Hematopoietic multipotent progenitor cell treated with erythropoietin and hydrocortisone succinate and interleukin-3 and kit ligand, for 6 days (in vitro differentiated cells): ENCODE results near the gene CCDC188.

ENCODE experiments used
- DNase-seq: peaks from one replicate; pipeline ENCODE4 v3.0.0-alpha.2; 2015

Gene CCDC188

DNA sequence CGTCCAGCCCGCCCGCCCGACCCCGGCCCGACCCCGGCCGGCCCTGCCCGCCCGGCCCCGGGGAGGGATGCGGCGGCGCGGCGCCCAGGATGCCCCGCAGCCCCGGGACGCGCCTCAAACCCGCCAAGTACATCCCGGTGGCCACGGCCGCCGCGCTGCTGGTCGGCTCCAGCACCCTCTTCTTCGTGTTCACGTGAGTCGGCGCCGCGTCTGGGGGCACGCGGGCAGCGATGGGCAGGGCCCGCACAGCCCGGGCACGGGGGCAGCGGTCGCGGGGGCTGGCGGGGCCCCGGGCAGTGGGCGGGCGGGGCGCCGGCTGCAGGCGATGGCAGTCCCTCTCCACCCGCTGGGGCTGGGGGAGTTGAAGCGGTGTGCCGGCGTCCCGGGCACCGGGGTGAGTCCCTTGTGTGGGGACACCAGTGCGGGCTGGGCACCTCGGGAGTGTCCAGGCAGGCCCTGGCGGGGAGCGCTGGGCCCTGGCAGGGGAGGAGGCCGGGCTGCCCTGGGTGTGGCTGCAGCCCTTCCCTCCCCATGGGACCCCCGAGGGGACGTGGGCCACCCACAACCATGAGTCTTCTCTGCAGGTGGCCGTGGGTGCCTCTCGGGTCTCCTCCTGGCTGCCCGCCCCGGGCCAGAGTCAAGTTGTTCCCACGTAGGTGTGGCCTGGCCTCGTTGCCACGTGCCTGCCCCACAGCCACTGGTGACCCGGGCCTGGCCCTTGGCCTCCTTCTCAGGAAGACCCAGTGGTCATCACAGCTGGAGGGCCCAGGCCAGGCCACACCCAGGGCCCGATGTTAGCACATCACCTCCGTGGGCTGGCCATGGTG is 18.8 kb downstream of the CCDC188 start:
- DNase-seq, result no peak

DNA sequence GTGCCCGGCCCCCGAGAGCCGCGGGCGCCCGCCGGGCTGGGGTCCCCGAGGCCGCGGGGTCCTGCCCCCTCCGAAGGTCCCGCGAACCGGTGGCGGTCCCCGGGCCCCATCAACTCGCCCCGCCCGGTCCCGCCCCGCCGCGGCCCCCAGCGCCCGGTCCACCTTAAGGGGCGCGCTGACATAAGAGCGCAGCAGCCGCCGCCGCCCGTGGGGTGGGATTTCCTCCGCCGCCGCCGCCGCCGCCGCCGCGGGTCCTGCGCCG is 19.3 kb downstream of the CCDC188 start, which contains the start of gene ZDHHC8:
Gene ZDHHC8 (plus strand): TSS at position 208 of the 262 bp plus-strand sequence. CDS start 144 bp downstream, outside the sequence.
- peak; percentile 42 for DNase-seq

DNA sequence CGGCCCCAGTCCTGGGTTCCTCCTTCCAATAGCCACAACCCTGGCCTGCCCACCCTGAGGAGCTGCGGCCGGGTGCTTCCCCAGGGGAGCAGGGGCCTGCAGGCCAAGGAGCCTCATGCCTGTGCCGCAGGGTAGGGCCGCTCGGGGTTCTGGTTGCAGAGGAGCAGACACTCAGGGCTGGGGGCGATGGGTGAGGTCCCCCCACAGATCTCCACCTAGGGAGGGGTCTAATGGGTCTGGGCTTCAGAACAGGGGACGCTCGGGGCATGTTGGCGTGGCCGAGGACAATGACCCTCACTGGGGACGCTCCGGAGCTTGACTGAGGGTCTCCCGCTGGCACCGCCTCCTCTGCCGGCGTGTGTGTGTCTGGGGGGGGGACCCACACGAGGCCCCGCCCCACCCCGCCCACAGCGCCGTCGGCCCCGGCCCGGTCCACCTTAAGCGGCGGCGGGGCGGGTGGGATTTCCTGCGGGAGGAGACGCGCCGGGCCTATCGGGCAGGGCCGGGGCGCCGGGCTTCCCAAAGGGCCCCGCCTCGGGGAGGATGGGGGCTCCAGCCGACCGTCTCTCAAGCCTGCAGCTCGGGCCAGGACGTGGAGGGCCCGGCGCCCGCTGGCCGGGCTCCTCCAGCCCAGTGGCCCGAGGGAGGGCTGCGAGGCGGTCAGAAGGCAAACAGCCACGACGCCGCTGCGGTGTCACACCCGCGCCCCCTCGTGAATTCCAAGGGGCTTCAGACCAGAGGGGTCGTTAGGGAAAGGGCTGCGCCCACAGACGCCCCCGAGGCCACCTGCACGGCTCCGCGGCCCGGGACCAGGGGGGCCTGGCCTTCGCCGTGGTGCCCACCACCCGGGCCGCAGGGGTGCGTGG is 19.9 kb downstream of the CCDC188 start:
- DNase-seq, result peak; percentile 83

DNA sequence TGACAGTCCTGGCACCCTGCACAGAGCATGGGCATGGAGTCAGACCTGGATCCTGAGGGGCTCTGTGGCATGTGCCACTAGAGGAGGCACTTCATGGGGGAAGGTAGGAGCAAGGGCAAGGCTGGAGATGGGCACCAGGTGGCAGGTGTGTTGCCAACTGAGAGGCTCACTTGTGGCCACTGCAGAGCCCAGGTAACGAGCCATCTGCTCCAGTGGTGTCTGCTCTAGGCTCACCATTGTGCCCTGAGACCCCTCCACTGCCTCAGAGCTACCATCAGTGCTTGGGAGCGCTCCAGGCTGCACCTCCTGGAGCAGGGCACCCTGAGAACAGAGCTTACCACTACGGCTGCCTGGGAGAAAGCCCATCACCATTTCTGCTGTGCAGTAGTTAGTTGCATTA is 20.5 kb downstream of the CCDC188 start:
- DNase-seq, result no peak

- no peak for DNase-seq
Observed at GRCh38 chr22:20129747-20130014, 21.2 kb downstream of the CCDC188 start.

- peak; percentile 62 for DNase-seq
Observed at GRCh38 chr22:20128902-20129746, 21.7 kb downstream of the CCDC188 start.

GRCh38 chr22:20128619-20128901 is 22.3 kb downstream of the CCDC188 start:
- peak; percentile 16 for DNase-seq

DNA sequence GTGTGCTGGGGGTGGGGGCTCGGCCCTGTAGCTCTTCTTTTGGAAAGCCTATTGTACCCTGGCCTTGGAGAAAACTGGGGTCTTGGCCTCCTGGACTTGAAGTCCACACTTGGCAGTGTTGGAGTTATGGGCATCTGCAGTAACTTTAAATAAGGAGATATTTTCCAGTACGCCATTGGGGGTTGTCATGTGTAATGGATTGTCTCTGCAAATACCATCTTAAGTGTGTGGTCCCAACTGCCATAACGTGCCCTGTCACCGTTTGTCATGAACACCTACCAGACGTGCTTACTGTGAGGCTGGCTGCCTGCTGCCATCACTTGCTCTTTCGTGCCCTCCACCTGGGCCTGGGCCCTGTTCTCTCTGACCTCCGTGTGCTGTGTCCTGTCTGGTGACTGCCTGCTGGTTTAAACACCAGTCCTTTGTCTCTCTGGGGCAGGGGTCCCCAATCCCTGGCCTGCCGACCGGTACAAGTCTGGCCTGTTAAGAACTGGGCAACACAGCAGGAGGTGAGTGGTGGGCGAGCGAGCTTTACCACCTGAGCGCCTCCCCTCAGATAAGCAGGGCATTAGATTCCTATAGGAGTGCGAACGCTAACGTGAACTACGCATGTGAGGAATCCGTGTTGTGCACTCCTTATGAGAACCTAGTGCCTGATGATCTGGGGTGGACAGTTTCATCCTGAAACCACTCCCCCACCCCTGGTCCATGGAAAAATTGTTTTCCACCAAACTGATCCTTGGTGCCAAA is 22.8 kb downstream of the CCDC188 start:
- DNase-seq, result no peak

- DNase-seq, result no peak
Observed at GRCh38 chr22:20127318-20127868, 23.5 kb downstream of the CCDC188 start.

DNA sequence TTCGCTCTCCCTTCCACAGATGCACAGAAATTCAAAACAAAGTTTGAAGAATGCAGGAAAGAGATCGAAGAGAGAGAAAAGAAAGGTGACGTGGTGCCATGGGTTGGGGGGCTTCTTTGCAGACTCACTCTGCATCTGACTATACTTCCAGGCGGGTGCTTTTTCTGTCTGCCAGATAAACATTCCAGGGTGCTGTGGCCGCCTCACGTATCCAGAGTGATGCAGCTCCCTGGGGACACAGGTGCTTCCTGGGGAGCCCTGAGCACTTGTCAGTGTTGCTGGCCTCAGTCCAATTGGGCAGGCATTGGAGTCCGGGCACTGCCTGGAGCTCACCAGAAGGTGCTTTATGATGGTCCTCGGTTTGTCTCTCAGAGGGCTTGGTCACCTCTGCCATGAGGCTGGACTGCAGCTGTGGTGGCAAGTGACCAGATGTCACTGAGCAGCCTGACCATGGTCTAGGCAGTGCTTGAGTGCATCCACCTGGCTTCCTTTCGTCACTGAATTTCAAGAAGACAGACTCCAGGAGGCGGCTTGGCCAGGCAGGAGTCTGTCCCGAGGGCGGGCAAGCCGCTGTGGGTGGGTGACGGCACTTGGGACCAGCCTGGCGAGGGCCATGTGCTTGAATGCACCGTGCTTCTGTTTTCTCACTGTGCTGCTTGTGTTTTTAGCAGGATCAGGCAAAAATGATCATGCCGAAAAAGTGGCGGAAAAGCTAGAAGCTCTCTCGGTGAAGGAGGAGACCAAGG is 24.4 kb downstream of the CCDC188 start:
- no peak for DNase-seq

GRCh38 chr22:20125201-20126174 is 25.4 kb downstream of the CCDC188 start:
- no peak for DNase-seq

GRCh38 chr22:20124083-20124787 is 26.6 kb downstream of the CCDC188 start:
- no peak for DNase-seq

- DNase-seq, result no peak
Observed at GRCh38 chr22:20123366-20124082, 27.3 kb downstream of the CCDC188 start.

- no peak for DNase-seq
Observed at GRCh38 chr22:20121856-20122415, 28.9 kb downstream of the CCDC188 start.

- peak; percentile 56 for DNase-seq
Observed at GRCh38 chr22:20118300-20119020, 32.4 kb downstream of the CCDC188 start.

- DNase-seq, result peak; percentile 55
Observed at GRCh38 chr22:20117633-20118299, 33.1 kb downstream of the CCDC188 start.

DNA sequence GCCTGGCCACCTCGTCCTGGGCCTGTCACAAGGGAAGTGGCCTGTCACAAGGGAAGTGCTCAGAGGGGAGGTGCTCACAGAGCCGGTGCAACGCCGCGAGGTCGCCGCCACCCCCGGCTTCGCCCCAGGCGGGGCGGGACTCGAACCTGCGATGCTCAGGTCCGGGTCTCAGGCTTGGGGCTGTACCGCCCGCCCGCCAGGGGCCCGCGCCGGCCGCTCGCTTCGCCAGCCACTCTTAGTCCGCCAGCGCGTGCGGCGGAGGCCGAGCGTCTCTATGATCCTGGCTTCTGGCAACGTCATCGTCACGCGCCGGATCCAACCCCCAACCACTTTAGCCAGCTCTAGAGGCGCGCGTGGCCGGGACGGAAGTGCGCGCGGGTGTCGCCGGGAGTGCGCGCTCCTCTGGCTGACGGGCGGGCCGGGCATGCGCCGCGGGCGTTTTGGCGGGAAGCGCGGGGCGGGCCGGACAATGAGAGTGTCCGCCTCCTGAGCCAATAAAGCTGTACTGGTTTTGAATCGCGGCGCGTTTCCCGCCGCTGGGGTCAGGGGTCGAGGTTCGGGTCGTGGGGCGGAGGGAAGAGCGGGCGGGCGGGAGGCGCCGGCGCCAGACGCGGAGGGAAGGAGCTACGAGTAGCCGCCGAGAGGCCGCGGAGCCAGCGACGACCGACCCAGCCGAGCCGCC is 33.8 kb downstream of the CCDC188 start, which contains the start of gene TRMT2A:
Gene TRMT2A (minus strand): TSS at position 276 of the 682 bp plus-strand sequence. CDS start 320 bp downstream, outside the sequence.
- DNase-seq, result peak; percentile 98
